Lower leg skin (tissue), 3 donors: Measurements from ENCODE around the gene UBA3.

Experiments
- CTCF ChIP-seq, 3 donors: fragments of 450-650 bp; IDR thresholded peaks; one replicate each; pipeline ENCODE4 v1.5.1; 2016; ENCODE audit warnings: antibody characterized with exemption in 3 of 3, mild to moderate bottlenecking in 3 of 3, moderate library complexity in 2 of 3
- POLR2A ChIP-seq, 2 donors: fragments of 450-650 bp; IDR thresholded peaks; one replicate each; pipeline ENCODE4 v1.6.1; 2016 to 2017; ENCODE audit warnings: antibody characterized with exemption in 2 of 2, mild to moderate bottlenecking in 1 of 2, moderate library complexity in 1 of 2

- TF ChIP-seq CTCF (IDR thresholded peaks at IDR 0.05) (no peak), POLR2A (IDR thresholded peaks at IDR 0.05) (no peak)
Observed at GRCh38 chr3:69009559-69010410, 70.4 kb downstream of the UBA3 start.
